Astrocyte (in vitro differentiated cells and primary cell): ENCODE results near the gene PCK2.

Experiments
- CTCF ChIP-seq: IDR thresholded peaks from 2 replicates; pipeline ENCODE4 v1.5.1; 2011; ENCODE audit warnings: low read depth, mild to moderate bottlenecking, inconsistent platforms, low read length, moderate library complexity; ENCODE audit not compliant: insufficient read depth
- EZH2 ChIP-seq: IDR thresholded peaks from 2 replicates; pipeline ENCODE4 v1.6.1; 2012; ENCODE audit warnings: mild to moderate bottlenecking, low read length, inconsistent platforms; ENCODE audit not compliant: insufficient read depth

DNA sequence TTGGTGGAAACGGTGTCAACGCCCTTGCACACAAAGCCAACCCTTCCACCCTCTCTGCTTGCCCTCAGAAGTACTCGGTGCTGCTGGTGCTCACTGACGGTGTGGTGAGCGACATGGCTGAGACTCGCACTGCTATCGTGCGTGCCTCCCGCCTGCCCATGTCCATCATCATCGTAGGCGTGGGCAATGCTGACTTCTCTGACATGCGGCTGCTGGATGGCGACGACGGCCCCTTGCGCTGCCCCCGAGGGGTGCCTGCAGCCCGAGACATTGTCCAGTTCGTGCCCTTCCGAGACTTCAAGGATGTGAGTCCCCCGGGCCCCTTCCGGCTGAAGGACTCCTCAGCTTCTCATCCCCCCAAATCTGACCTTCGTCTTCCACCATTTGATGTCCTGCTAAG, 17.0 kb upstream of the PCK2 start:
- TF ChIP-seq CTCF (no peak), EZH2 (no peak)
